GM21423 (cell line): ENCODE data around the gene FIGNL1.

ENCODE experiments used
- ATAC-seq: cut with Tn5 transposase; IDR thresholded peaks from one replicate; pipeline ENCODE4 v1.9.1; 2021; ENCODE audit warnings: mild to moderate bottlenecking, moderate library complexity; ENCODE audit not compliant: unreplicated experiment

FIGNL1 gene

DNA sequence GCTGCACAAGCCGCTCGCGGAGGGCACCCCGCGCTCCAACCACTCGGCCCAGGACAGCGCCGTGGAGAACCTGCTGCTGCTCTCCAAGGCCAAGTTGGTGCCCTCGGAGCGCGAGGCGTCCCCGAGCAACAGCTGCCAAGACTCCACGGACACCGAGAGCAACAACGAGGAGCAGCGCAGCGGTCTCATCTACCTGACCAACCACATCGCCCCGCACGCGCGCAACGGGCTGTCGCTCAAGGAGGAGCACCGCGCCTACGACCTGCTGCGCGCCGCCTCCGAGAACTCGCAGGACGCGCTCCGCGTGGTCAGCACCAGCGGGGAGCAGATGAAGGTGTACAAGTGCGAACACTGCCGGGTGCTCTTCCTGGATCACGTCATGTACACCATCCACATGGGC is 50.0 kb downstream of the FIGNL1 start:
- no peak for ATAC-seq

DNA sequence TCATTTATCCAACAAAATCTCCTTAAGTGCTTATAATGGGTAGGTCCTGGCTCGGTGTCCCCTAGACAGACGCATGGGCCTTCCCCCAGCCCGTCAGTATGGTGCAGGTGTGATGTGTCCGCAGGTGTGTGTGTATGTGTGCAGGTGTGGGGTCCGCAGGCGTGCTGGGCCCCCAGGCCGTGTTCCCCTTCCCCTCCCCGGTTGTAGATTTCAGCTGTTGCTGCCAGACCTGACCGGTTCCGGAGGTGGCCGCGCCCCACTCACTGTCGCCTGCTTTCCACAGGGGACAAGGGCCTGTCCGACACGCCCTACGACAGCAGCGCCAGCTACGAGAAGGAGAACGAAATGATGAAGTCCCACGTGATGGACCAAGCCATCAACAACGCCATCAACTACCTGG is 50.5 kb downstream of the FIGNL1 start:
- no peak for ATAC-seq

DNA sequence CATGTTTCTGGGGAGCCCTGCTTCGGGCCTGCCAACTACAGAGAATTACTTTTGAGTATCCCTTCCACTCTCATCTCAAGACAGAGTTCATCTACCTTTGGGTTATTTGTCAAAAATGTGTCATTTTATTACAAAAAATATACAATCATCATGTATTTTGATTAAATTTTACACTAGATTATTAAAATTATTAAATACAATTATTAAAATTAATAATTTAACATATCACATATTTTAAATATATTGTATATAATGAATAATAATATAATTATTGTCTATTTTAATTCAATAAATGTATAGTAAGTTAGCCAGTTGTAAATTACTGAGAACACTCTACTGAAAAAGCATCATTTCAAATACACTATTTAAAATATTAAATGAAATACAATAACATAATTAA is 50.9 kb downstream of the FIGNL1 start:
- ATAC-seq: no peak

DNA sequence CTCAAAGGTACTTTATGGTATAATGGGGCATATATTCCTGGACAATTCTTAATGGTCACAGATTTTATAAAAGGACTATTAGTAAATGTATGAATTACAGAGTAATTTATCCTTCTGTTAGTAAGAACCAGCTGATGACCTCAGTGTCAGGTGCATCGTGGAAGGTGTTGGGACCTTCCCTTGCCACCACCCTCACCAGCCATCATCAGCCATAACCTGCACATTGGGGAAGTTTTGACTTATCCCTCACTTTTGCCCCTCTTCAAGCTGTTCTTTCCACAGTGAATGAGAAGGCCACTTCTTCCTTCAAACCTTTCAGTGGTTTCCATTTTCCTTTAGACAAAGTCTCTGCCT is 52.2 kb downstream of the FIGNL1 start:
- peak; percentile 5 for ATAC-seq

DNA sequence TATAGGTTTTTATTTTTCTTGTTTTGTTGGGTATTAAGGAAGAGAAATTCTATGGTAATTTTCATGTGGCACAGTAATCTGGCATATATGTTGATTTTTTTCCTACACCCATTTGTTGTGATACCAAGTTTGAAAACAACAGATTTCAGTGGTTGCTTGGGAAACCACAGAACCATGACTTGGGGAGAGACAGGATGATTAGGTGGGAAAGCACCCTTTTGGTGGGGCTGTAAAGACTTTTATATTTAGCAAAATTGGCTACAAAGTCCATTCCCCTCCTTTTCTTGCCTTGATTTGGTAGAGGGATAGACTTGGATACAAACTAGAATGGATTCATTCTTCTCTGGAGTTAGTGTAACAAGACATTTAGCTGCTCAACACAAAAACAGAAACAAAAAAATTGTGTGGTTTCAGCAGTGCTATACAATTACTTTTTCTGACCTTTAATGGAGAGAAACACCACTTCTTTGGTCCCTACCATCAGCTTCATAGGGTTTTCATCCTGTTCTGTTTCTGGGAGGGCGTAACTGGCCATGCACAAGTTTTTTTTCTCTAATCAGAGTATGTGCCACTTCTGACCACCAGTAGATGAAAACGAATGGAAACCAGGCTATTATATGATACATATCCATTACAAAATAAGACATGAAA is 52.7 kb downstream of the FIGNL1 start:
- ATAC-seq: peak; percentile 53

DNA sequence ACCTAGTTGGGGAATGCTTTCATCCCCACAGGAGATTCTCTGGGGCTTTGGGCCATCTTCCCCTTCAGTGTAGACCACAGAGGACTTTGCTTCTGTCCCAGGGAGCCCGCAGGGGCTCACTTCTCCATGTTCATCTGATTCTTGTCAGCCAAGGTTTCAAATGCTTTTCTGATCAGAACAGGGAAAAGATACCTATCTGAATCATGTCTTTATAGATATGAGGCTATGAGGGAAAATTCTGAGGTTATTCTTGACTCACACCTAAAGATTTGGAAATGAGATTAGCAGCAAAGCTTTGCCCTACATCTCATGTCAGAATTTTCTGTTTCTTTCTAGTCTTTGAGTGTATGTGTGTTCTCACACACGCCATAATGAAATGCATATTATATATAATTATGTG is 53.3 kb downstream of the FIGNL1 start:
- ATAC-seq: no peak

DNA sequence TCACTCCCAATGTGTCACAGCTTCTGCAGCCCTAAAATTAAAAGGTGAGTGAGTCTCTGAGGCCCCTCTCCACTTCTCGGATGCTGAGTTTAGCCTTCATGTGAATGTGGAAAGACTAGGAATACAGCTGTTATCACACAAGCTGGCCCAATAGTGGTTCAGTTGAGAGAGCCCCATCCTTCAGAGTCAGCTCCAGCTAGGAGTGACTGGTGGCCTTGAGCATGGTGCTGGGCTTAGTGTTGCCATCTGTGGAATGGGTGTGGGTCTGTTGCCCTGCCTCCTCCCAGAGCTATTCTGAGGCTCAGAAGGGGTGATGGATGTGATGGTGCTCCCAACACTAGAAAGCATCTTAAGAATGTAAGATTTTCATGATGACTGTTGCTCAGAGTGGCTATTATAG is 55.8 kb downstream of the FIGNL1 start:
- no peak for ATAC-seq
